Left ventricle myocardium superior (tissue), 1 donor: Measurements from ENCODE around the gene ADK. TPM values are rescaled to one million over a fixed set of nuclear protein-coding genes. Genes with fewer than 3 reads are reported as not detected.
"Not testable (repeated sequence)": the region's sequence is repeated elsewhere in the genome, so short reads cannot be mapped to it uniquely, and the experiment has no call there.

ENCODE experiments used
- ATAC-seq: fragments of 200-7000 bp; cut with Tn5 transposase; one replicate; pipeline ENCODE4 v1.9.1; 2020; ENCODE audit warnings: mild to moderate bottlenecking, moderate library complexity
- DNase-seq: peaks from one replicate; pipeline ENCODE4 v3.0.0-alpha.2; 2020
- intact Hi-C: fragments of 100-400 bp; cut with micrococcal nuclease; formaldehyde crosslinking; loops from one replicate; pipeline ENCODE4 v1.11.0; 2022
- total RNA-seq: library from RNA; stranded (reverse); fragmentation: NEBNext Ultra II Directional; extraction: Animal tissue kit (Norgen Biotek cat#: 25700); gene quantifications from one replicate; pipeline ENCODE4 v1.2.1, GENCODE V29; 2021
- donor health status: DM: no; HTN: yes; CAD: no; lungs with severe emphysema.

The ADK gene
- total RNA-seq, 1 donor from 2014 or later, result 47.2 TPM

GRCh38 chr10:74139981-74140380 is 11.0 kb upstream of the ADK start:
- DNase-seq (no peak), ATAC-seq (no peak)
- intact Hi-C loops, result no loop called here

- DNase-seq (no peak), ATAC-seq (no peak)
- intact Hi-C loops, result no loop called here
Observed at GRCh38 chr10:74140553-74140952, 10.5 kb upstream of the ADK start.

GRCh38 chr10:74145133-74145532 is 5.9 kb upstream of the ADK start:
- intact Hi-C loops, result no loop called here
- DNase-seq (no peak), ATAC-seq (peak; percentile 50)

DNA sequence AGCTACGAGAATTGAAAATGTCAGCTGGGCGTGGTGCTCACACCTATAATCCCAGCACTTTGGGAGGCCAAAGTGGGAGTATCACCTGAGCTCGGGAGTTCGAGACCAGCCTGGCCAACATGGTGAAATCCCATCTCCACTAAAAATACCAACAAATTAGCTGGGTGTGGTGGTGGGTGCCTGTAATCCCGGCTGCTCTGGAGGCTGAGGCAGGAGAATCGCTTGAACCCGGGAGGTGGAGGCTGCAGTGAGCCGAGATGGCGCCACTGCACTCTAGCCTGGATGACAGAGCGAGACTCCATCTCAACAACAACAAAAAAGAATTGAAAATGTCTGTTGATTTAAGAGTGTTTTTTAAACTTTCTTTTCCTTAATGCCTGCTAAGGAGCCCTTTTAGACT is 4.0 kb upstream of the ADK start:
- intact Hi-C loops, ATAC-seq, DNase-seq: not testable (repeated sequence)

GRCh38 chr10:74150204-74150989 is 624 bp upstream of the ADK start, which contains the start of gene AP3M1:
AP3M1 (minus strand) TSS chr10:74150828; CDS start chr10:74138379, 12,449 bp downstream.
- DNase-seq, result peak; percentile 86
- intact Hi-C loops, result no loop called here

DNA sequence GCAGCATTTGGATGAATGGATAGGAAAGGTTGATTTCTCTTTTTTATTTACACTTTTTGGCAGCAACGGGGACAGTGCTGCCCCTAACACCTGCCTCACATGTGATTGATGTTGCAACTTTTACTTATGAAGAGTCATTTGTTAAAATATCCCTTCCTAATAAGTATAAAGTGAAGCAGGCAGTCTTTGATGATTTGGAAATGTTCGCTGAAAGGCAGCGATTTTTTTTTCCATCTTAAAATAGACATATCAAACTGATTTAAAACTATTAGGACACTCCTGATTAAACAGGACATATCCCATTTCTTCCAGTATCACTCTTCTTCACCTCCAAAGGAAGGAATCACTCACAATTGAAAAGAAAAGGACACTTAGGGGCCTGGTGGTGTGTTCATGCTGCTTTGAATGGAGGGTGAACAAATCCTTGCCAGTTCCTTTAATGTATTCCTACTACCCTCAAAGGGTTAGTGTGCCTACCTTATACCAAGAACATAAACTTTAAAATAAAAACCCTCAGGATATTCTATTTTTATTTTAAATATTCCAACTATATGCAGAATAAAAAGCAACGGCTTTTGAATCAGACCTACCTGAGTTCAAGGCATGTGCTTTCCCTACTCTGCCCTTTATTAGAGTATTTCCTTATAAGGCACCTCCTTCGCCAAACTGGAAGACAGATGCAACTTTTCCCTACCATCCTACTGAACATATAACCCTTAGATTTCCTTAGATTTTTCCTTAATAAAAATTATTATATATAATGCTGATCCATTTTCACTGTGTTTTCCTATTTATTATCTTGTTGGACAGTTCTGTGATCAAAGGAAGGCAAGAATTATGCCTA is 1.1 kb downstream of the ADK start:
- intact Hi-C loops, result no loop called here
- no peak for DNase-seq
- ATAC-seq, result no peak

More at GRCh38 chr10:74150204-74150989, 624 bp upstream of the ADK start, which contains the start of gene AP3M1:
- ATAC-seq, result peak; percentile 66

- ATAC-seq (no peak), DNase-seq (no peak)
- intact Hi-C loops, result no loop called here
Observed at GRCh38 chr10:74153123-74153522, 2.1 kb downstream of the ADK start.

GRCh38 chr10:74153676-74154075 is 2.7 kb downstream of the ADK start:
- intact Hi-C loops, result no loop called here
- ATAC-seq (no peak), DNase-seq (no peak)

DNA sequence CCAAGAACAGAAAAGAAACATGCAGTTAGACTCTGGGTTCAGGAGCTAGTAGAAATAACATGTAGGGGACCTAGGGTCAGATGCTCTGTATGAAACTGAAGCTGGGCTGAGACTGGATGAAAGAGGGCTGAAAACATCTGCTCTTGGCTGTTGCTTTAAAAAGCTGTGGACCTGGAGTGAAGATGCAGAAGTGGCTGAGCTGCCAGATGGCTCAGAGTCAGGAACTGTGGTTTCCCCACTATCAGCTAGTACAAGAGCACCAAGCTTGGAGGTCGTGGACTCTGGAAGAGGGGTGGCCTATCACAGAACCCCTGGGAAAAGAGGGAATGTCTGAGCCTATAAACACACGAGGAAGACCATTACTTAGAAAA is 5.9 kb downstream of the ADK start:
- DNase-seq, result peak; percentile 72
- peak; percentile 84 for ATAC-seq
- intact Hi-C loops, result no loop called here

GRCh38 chr10:74160013-74160412 is 9.0 kb downstream of the ADK start:
- ATAC-seq, result no peak
- intact Hi-C loops, result no loop called here

GRCh38 chr10:74163319-74164068 is 12.5 kb downstream of the ADK start:
- no peak for ATAC-seq
- intact Hi-C loops, result no loop called here
- no peak for DNase-seq

More at GRCh38 chr10:74160013-74160412, 9.0 kb downstream of the ADK start:
- no peak for DNase-seq

GRCh38 chr10:74164716-74165529 is 13.9 kb downstream of the ADK start:
- intact Hi-C loops, result no loop called here
- ATAC-seq, result no peak

GRCh38 chr10:74165530-74165901 is 14.5 kb downstream of the ADK start:
- intact Hi-C loops, result no loop called here

More at GRCh38 chr10:74164716-74165529, 13.9 kb downstream of the ADK start:
- DNase-seq, result no peak

GRCh38 chr10:74167443-74167842 is 16.4 kb downstream of the ADK start:
- ATAC-seq (peak; percentile 55), DNase-seq (no peak)
- intact Hi-C loops, result no loop called here

More at GRCh38 chr10:74165530-74165901, 14.5 kb downstream of the ADK start:
- DNase-seq, result no peak
- ATAC-seq, result no peak

- intact Hi-C loops, result no loop called here
- DNase-seq (no peak), ATAC-seq (no peak)
Observed at GRCh38 chr10:74171625-74172024, 20.6 kb downstream of the ADK start.

- DNase-seq (no peak), ATAC-seq (no peak)
- intact Hi-C loops, result no loop called here
Observed at GRCh38 chr10:74174521-74174920, 23.5 kb downstream of the ADK start.

GRCh38 chr10:74175510-74176379 is 24.7 kb downstream of the ADK start:
- ATAC-seq (no peak), DNase-seq (no peak)
- intact Hi-C loops, result no loop called here
